ENCODE data around the gene EPC2. TPM values are rescaled to one million over a fixed set of nuclear protein-coding genes. Genes with fewer than 3 reads are reported as not detected.
A peak's percentile ranks its signal among the peaks of the same experiment; 100 is the strongest.

Gene EPC2
- polyA plus RNA-seq, 3 donors, result 1.4 to 19.2 (median 2.0) TPM

- H3K4me1 ChIP-seq (ENCODE audit: control insufficient read depth in 1 of 2, insufficient read depth in 2 of 2, low read length in 2 of 2), result peaks cover 17 to 27% of the 10 kb centered on the region in 2 donors
- no peak overlapping the region for H3K9ac ChIP-seq (ENCODE audit: insufficient read depth, low read length, poor library complexity, severe bottlenecking)
- H3K36me3 ChIP-seq (replicated peaks in 1 of 2; ENCODE audit: control insufficient read depth in 1 of 2, insufficient read depth in 2 of 2, low read length in 2 of 2), result no peaks in the 10 kb centered on the region
- H3K4me3 ChIP-seq (replicated peaks in 1 of 3; ENCODE audit: low read depth in 2 of 3, low read length in 3 of 3), result no peak overlapping the region
- Mint-ChIP-seq H3K4me3 (no peak overlapping the region), H3K4me1 (peaks cover 68% of the 10 kb centered on the region), H3K27ac (peak overlapping the region in 3 of 7 donors; percentile 4 to 57 (median 16)), H3K36me3 (peaks cover 0 to 7% of the 10 kb centered on the region in 2 donors), H3K27me3 (ENCODE audit: low read depth in 3 of 3) (no peaks in the 10 kb centered on the region), H3K9me3 (no peaks in the 10 kb centered on the region)
- no peak overlapping the region for H2AFZ ChIP-seq (ENCODE audit: insufficient read depth, low read depth, low read length, poor library complexity, severe bottlenecking)
- intact Hi-C loops (cut with micrococcal nuclease), result no loop called here
- peaks cover 100% of the 10 kb centered on the region for H4K20me1 ChIP-seq (ENCODE audit: insufficient read depth, low read length)
- no peaks in the 10 kb centered on the region for H3K9me3 ChIP-seq (replicated peaks in 1 of 2; ENCODE audit: control insufficient read depth in 1 of 2, insufficient read depth in 1 of 2, low read length in 2 of 2)
- H3K27me3 ChIP-seq (ENCODE audit: control insufficient read depth in 2 of 2, insufficient read depth in 2 of 2, low read length in 2 of 2), result no peaks in the 10 kb centered on the region
- no CpG with 5 or more reads among the region's 2 CpGs for WGBS (ENCODE audit: insufficient coverage)
- H3K4me2 ChIP-seq (replicated peaks; ENCODE audit: extremely low read depth, low read length, poor library complexity, severe bottlenecking), result no peak overlapping the region
- no peak overlapping the region for H3K27ac ChIP-seq (ENCODE audit: low read depth in 1 of 2, low read length in 2 of 2)
- no peak for TF ChIP-seq CTCF (IDR thresholded peaks at IDR 0.05)
- DNase-seq, result no peak
- H3K79me2 ChIP-seq (ENCODE audit: insufficient read depth, low read length), result peaks cover 100% of the 10 kb centered on the region
Measured at GRCh38 chr2:148651972-148652371, 7.4 kb downstream of the EPC2 start.

DNA sequence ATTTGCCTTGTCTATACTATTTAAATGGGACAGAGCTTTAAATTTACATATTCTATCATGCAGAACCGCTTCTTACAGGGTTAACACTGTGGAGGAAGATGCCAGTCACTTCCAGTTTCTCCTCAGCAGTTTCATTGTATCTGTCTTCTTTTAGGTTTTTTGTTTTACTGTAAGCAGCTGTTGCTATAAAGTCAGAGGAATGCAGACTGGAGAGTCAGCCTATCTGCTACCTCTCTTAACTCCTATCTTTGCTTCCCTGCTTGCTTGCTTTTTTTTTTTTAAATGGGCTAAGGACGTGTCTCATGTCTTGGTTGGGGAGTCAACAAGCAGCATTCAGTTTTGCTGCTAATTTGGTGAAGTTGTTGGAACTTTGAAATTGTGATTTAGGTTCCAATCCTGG is 8.9 kb downstream of the EPC2 start:
- H3K27me3 ChIP-seq (ENCODE audit: control insufficient read depth in 2 of 2, insufficient read depth in 2 of 2, low read length in 2 of 2), result no peaks in the 10 kb centered on the region
- peaks cover 100% of the 10 kb centered on the region for H3K79me2 ChIP-seq (ENCODE audit: insufficient read depth, low read length)
- no CpG with 5 or more reads among the region's 2 CpGs for WGBS (ENCODE audit: insufficient coverage)
- intact Hi-C loops (cut with micrococcal nuclease), result no loop called here
- H3K36me3 Mint-ChIP-seq, result peaks cover 0 to 2% of the 10 kb centered on the region in 2 donors
- TF ChIP-seq CTCF (IDR thresholded peaks at IDR 0.05), result no peak
- H3K4me2 ChIP-seq (replicated peaks; ENCODE audit: extremely low read depth, low read length, poor library complexity, severe bottlenecking), result peak overlapping the region; percentile 27
- H2AFZ ChIP-seq (ENCODE audit: insufficient read depth, low read depth, low read length, poor library complexity, severe bottlenecking), result no peak overlapping the region
- peaks cover 17 to 24% of the 10 kb centered on the region in 2 donors for H3K4me1 ChIP-seq (ENCODE audit: control insufficient read depth in 1 of 2, insufficient read depth in 2 of 2, low read length in 2 of 2)
- DNase-seq, result no peak
- H3K4me3 ChIP-seq (replicated peaks in 1 of 3; ENCODE audit: low read depth in 2 of 3, low read length in 3 of 3), result no peak overlapping the region
- H3K27me3 Mint-ChIP-seq (ENCODE audit: low read depth in 3 of 3), result peaks cover 0 to 3% (median 0%) of the 10 kb centered on the region in 3 donors
- no peaks in the 10 kb centered on the region for H3K9me3 ChIP-seq (replicated peaks in 1 of 2; ENCODE audit: control insufficient read depth in 1 of 2, insufficient read depth in 1 of 2, low read length in 2 of 2)
- H3K27ac Mint-ChIP-seq, result peak overlapping the region in 4 of 7 donors; percentile 1 to 75 (median 27)
- H3K27ac ChIP-seq (ENCODE audit: low read depth in 1 of 2, low read length in 2 of 2), result peak overlapping the region in 1 of 2 donors; percentile 62
- no peaks in the 10 kb centered on the region for H3K9me3 Mint-ChIP-seq
- H3K4me3 Mint-ChIP-seq, result peak overlapping the region; percentile 32 to 61
- H3K4me1 Mint-ChIP-seq, result peaks cover 69% of the 10 kb centered on the region
- H4K20me1 ChIP-seq (ENCODE audit: insufficient read depth, low read length), result peaks cover 100% of the 10 kb centered on the region
- no peaks in the 10 kb centered on the region for H3K36me3 ChIP-seq (replicated peaks in 1 of 2; ENCODE audit: control insufficient read depth in 1 of 2, insufficient read depth in 2 of 2, low read length in 2 of 2)
- H3K9ac ChIP-seq (ENCODE audit: insufficient read depth, low read length, poor library complexity, severe bottlenecking), result no peak overlapping the region
